ENCODE measurements around the gene DCLK1.

DNA sequence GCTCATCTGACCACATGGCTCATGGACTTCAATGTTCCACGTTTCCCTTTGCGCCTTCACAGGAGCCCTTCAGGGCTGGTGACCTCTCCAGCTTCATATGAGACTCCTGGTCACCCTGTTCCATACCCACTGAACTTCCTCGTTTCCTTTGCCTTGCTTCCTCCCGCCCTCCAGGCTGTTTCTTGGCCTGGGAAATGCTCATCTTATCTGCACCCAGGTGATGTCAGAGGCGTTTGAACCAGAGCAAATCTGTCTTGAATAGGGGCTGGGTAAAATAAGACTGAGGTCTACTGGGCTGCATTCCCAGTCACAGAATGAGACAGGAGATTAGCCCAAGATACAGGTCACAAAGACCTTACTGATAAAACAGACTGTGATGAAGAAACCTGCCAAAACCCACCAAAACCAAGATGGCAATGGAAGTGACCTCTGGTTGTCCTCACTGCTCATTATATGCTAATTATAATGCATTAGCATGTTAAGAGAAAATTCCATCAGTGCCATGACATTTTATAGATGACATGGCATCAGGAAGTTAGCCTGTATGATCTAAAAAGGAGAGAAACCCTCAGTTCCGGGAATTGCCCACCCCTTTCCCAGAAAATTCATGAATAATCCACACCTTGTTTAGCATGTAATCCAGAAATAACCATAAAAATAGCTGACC lies 102.7 kb downstream of the DCLK1 start:
- TF ChIP-seq POLR2AphosphoS5 (IDR thresholded peaks at IDR 0.05; ENCODE audit: low read depth, low read length) (no peak), SIN3A (IDR thresholded peaks at IDR 0.05; ENCODE audit: borderline replicate concordance, insufficient read depth, low read depth, low read length) (no peak)
- TF ChIP-seq, protein P1, sequence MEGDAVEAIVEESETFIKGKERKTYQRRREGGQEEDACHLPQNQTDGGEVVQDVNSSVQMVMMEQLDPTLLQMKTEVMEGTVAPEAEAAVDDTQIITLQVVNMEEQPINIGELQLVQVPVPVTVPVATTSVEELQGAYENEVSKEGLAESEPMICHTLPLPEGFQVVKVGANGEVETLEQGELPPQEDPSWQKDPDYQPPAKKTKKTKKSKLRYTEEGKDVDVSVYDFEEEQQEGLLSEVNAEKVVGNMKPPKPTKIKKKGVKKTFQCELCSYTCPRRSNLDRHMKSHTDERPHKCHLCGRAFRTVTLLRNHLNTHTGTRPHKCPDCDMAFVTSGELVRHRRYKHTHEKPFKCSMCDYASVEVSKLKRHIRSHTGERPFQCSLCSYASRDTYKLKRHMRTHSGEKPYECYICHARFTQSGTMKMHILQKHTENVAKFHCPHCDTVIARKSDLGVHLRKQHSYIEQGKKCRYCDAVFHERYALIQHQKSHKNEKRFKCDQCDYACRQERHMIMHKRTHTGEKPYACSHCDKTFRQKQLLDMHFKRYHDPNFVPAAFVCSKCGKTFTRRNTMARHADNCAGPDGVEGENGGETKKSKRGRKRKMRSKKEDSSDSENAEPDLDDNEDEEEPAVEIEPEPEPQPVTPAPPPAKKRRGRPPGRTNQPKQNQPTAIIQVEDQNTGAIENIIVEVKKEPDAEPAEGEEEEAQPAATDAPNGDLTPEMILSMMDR (IDR thresholded peaks at IDR 0.05) = no peak
